GM12801 (cell line): ENCODE data around the gene TMEM125.

Source experiments
- TF ChIP-seq, protein P1 (sequence below): IDR thresholded peaks from one replicate; pipeline ENCODE4 v1.5.1; 2011; ENCODE audit warnings: control low read depth; ENCODE audit not compliant: insufficient read length; ENCODE audit errors: extremely low read depth

TMEM125 gene

GRCh38 chr1:43293176-43293575 is 23.4 kb downstream of the TMEM125 start:
- TF ChIP-seq, protein P1, sequence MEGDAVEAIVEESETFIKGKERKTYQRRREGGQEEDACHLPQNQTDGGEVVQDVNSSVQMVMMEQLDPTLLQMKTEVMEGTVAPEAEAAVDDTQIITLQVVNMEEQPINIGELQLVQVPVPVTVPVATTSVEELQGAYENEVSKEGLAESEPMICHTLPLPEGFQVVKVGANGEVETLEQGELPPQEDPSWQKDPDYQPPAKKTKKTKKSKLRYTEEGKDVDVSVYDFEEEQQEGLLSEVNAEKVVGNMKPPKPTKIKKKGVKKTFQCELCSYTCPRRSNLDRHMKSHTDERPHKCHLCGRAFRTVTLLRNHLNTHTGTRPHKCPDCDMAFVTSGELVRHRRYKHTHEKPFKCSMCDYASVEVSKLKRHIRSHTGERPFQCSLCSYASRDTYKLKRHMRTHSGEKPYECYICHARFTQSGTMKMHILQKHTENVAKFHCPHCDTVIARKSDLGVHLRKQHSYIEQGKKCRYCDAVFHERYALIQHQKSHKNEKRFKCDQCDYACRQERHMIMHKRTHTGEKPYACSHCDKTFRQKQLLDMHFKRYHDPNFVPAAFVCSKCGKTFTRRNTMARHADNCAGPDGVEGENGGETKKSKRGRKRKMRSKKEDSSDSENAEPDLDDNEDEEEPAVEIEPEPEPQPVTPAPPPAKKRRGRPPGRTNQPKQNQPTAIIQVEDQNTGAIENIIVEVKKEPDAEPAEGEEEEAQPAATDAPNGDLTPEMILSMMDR: no peak

- TF ChIP-seq, protein P1: no peak
Measured at GRCh38 chr1:43293896-43294760, 24.3 kb downstream of the TMEM125 start.

GRCh38 chr1:43294761-43295160 is 25.0 kb downstream of the TMEM125 start:
- TF ChIP-seq, protein P1: no peak

DNA sequence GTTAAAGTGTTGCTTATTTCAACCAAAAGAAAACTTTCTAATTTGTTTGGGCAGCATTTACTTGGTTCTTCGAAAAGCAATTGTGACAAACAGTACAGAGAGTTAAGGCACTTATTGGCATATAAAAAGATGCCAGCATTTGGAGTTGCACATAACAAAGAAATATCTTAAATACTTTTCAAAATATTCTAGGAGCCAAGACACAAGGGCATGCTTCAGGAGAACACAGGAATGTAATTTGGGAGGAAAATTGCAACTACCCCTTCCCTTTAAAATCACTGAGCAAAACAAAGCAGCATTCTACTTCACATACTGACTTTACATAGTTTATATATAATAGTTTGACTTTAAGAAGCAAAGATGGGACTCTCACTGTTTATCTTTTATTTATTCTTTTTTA is 26.4 kb downstream of the TMEM125 start:
- TF ChIP-seq, protein P1: no peak

DNA sequence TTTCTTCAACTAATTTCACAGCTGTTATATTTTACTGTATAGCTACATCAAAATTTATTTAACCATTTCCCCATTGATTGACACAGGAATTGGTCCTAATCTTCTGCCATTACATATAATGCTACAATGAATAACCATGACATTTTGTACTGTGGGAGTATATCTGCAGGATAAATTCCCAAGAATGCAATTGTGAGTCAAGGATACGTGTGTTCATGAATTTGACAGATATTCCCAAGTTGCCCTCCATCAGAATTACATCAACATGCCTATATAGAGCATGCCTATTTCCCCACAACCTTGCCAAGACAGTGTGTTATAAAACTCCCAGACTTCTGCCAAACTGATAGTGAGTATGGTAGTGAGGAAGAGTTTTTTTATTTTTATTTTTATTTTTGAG is 28.3 kb downstream of the TMEM125 start:
- TF ChIP-seq, protein P1: no peak

GRCh38 chr1:43299101-43299500 is 29.3 kb downstream of the TMEM125 start:
- TF ChIP-seq, protein P1: no peak

DNA sequence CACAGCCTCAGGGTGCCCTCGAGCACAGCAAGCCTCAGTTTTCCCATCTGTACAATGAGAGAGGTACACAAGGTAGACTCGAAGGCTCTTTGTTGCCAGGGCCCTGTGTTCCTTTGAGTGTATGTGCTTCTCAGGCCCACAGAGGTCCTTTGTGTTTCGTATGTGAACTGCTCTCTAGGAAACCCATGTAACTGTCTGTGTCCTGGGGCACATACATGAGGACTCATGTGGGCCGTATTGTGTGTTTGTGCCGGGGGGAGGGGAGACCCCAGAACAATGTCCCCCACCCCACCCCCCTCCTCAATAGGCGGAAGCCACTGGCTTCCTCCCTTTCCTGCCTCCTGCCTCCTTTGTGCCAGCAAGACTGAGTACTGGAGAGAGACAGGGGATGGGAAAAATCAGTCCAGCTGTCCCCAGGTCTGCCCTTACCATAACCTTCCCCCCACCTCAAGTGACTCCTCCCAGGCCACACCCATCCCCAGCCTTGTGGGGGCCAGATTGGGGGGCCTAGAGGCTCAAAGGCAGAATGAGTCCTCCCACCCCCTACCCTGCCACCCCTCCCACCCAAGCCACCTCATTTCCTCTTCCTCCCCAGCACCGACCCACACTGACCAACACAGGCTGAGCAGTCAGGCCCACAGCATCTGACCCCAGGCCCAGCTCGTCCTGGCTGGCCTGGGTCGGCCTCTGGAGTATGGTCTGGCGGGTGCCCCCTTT is 30.8 kb downstream of the TMEM125 start, which contains the start of gene TIE1:
TSS of gene TIE1 (plus strand) at position 605 of the 717 bp plus-strand sequence. CDS start at position 695, 90 bp downstream.
- TF ChIP-seq, protein P1: no peak
